Measurements from ENCODE around the gene RGS9.

RGS9 gene

GRCh38 chr17:65097110-65097509 lies 40.1 kb upstream of the RGS9 start:
- no peak for DNase-seq (ENCODE audit: low spot score)
- H3K4ac ChIP-seq (ENCODE audit: low read length) = no peak overlapping the region
- no peak overlapping the region for H4K91ac ChIP-seq (ENCODE audit: low read depth, low read length, poor library complexity)
- H3K4me2 ChIP-seq (ENCODE audit: insufficient read depth, low read length, poor library complexity, severe bottlenecking) = no peak overlapping the region
- no peak overlapping the region for H2BK120ac ChIP-seq (ENCODE audit: low read depth, low read length)
- H3K4me3 ChIP-seq (ENCODE audit: low read length in 2 of 2) = no peak overlapping the region
- no peak overlapping the region for H3K14ac ChIP-seq (ENCODE audit: low read length)
- no peak overlapping the region for H3K18ac ChIP-seq (ENCODE audit: low read length)
- H2BK12ac ChIP-seq (ENCODE audit: low read length) = no peak overlapping the region
- no peak overlapping the region for H3K27ac ChIP-seq (replicated peaks; ENCODE audit: low read length)
- H3K79me1 ChIP-seq (ENCODE audit: low read depth, low read length) = no peaks in the 10 kb centered on the region
- no peak overlapping the region for H4K8ac ChIP-seq (ENCODE audit: low read depth, low read length)
- no peak overlapping the region for H2BK5ac ChIP-seq (ENCODE audit: low read length)
- H3K36me3 ChIP-seq (replicated peaks in 1 of 2; ENCODE audit: control insufficient read depth in 2 of 2, insufficient read depth in 2 of 2, low read length in 2 of 2) = no peaks in the 10 kb centered on the region
- peaks cover 0 to 5% (median 2%) of the 10 kb centered on the region in 3 experiments for H3K27me3 ChIP-seq (ENCODE audit: control insufficient read depth in 3 of 3, insufficient read depth in 3 of 3, low read depth in 1 of 3, low read length in 3 of 3)
- H3K9ac ChIP-seq (ENCODE audit: low read depth, low read length, poor library complexity) = no peak overlapping the region
- H3K4me1 ChIP-seq (ENCODE audit: control insufficient read depth in 2 of 2, insufficient read depth in 1 of 2, low read depth in 1 of 2, low read length in 2 of 2) = peaks cover 0 to 5% of the 10 kb centered on the region in 2 donors
- WGBS, 2 donors (ENCODE audit: extremely low coverage in 2 of 2, insufficient read length in 2 of 2, insufficient replicate concordance in 1 of 2) = no CpG with 5 or more reads among the region's 2 CpGs
- no peak overlapping the region for H2AK5ac ChIP-seq (ENCODE audit: low read depth, low read length)
- no peak overlapping the region for H2BK15ac ChIP-seq (ENCODE audit: low read length)
- H3K9me3 ChIP-seq (replicated peaks in 1 of 2; ENCODE audit: control insufficient read depth in 2 of 2, insufficient read depth in 1 of 2, low read depth in 1 of 2, low read length in 2 of 2) = no peaks in the 10 kb centered on the region
- H2AFZ ChIP-seq (ENCODE audit: low read length) = no peak overlapping the region
- no peak overlapping the region for H3K23ac ChIP-seq (ENCODE audit: low read depth, low read length, poor library complexity)

GRCh38 chr17:65099475-65099874 lies 37.7 kb upstream of the RGS9 start:
- H2AK5ac ChIP-seq (ENCODE audit: low read depth, low read length) = no peak overlapping the region
- H3K9ac ChIP-seq (ENCODE audit: low read depth, low read length, poor library complexity) = no peak overlapping the region
- H2BK120ac ChIP-seq (ENCODE audit: low read depth, low read length) = no peak overlapping the region
- H3K18ac ChIP-seq (ENCODE audit: low read length) = no peak overlapping the region
- peaks cover 0 to 2% (median 0%) of the 10 kb centered on the region in 3 experiments for H3K27me3 ChIP-seq (ENCODE audit: control insufficient read depth in 3 of 3, insufficient read depth in 3 of 3, low read depth in 1 of 3, low read length in 3 of 3)
- no peak overlapping the region for H3K4me3 ChIP-seq (ENCODE audit: low read length in 2 of 2)
- no peaks in the 10 kb centered on the region for H3K9me3 ChIP-seq (replicated peaks in 1 of 2; ENCODE audit: control insufficient read depth in 2 of 2, insufficient read depth in 1 of 2, low read depth in 1 of 2, low read length in 2 of 2)
- H2AFZ ChIP-seq (ENCODE audit: low read length) = no peak overlapping the region
- H3K36me3 ChIP-seq (replicated peaks in 1 of 2; ENCODE audit: control insufficient read depth in 2 of 2, insufficient read depth in 2 of 2, low read length in 2 of 2) = no peaks in the 10 kb centered on the region
- H3K23ac ChIP-seq (ENCODE audit: low read depth, low read length, poor library complexity) = no peak overlapping the region
- H3K4ac ChIP-seq (ENCODE audit: low read length) = no peak overlapping the region
- no peak overlapping the region for H4K8ac ChIP-seq (ENCODE audit: low read depth, low read length)
- H3K4me1 ChIP-seq (ENCODE audit: control insufficient read depth in 2 of 2, insufficient read depth in 1 of 2, low read depth in 1 of 2, low read length in 2 of 2) = peaks cover 0 to 5% of the 10 kb centered on the region in 2 donors
- no peak overlapping the region for H3K27ac ChIP-seq (replicated peaks; ENCODE audit: low read length)
- no peaks in the 10 kb centered on the region for H3K79me1 ChIP-seq (ENCODE audit: low read depth, low read length)
- H2BK12ac ChIP-seq (ENCODE audit: low read length) = no peak overlapping the region
- no peak for DNase-seq (ENCODE audit: low spot score)
- H2BK5ac ChIP-seq (ENCODE audit: low read length) = no peak overlapping the region
- H3K4me2 ChIP-seq (ENCODE audit: insufficient read depth, low read length, poor library complexity, severe bottlenecking) = no peak overlapping the region
- H2BK15ac ChIP-seq (ENCODE audit: low read length) = no peak overlapping the region
- no peak overlapping the region for H4K91ac ChIP-seq (ENCODE audit: low read depth, low read length, poor library complexity)
- no peak overlapping the region for H3K14ac ChIP-seq (ENCODE audit: low read length)

GRCh38 chr17:65099941-65100315 lies 37.2 kb upstream of the RGS9 start:
- Histone ChIP-seq H2BK120ac (ENCODE audit: low read depth, low read length) (no peak overlapping the region), H3K4me3 (ENCODE audit: low read length in 2 of 2) (peak overlapping the region in 1 of 2 donors; percentile 52), H3K27ac (replicated peaks; ENCODE audit: low read length) (no peak overlapping the region), H2BK12ac (ENCODE audit: low read length) (no peak overlapping the region), H3K9me3 (replicated peaks in 1 of 2; ENCODE audit: control insufficient read depth in 2 of 2, insufficient read depth in 1 of 2, low read depth in 1 of 2, low read length in 2 of 2) (no peaks in the 10 kb centered on the region), H3K18ac (ENCODE audit: low read length) (no peak overlapping the region), H3K4ac (ENCODE audit: low read length) (no peak overlapping the region), H3K14ac (ENCODE audit: low read length) (no peak overlapping the region), H3K79me1 (ENCODE audit: low read depth, low read length) (no peaks in the 10 kb centered on the region), H3K4me2 (ENCODE audit: insufficient read depth, low read length, poor library complexity, severe bottlenecking) (peak overlapping the region; percentile 65), H2AK5ac (ENCODE audit: low read depth, low read length) (no peak overlapping the region), H3K9ac (ENCODE audit: low read depth, low read length, poor library complexity) (no peak overlapping the region), H3K27me3 (ENCODE audit: control insufficient read depth in 3 of 3, insufficient read depth in 3 of 3, low read depth in 1 of 3, low read length in 3 of 3) (peaks cover 0 to 2% (median 0%) of the 10 kb centered on the region in 3 experiments), H3K4me1 (ENCODE audit: control insufficient read depth in 2 of 2, insufficient read depth in 1 of 2, low read depth in 1 of 2, low read length in 2 of 2) (peaks cover 0 to 5% of the 10 kb centered on the region in 2 donors), H2AFZ (ENCODE audit: low read length) (peak overlapping the region; percentile 98), H2BK5ac (ENCODE audit: low read length) (no peak overlapping the region), H4K8ac (ENCODE audit: low read depth, low read length) (no peak overlapping the region), H3K36me3 (replicated peaks in 1 of 2; ENCODE audit: control insufficient read depth in 2 of 2, insufficient read depth in 2 of 2, low read length in 2 of 2) (no peaks in the 10 kb centered on the region), H2BK15ac (ENCODE audit: low read length) (no peak overlapping the region), H3K23ac (ENCODE audit: low read depth, low read length, poor library complexity) (no peak overlapping the region), H4K91ac (ENCODE audit: low read depth, low read length, poor library complexity) (no peak overlapping the region)
- no peak for DNase-seq (ENCODE audit: low spot score)
- WGBS, 2 donors (ENCODE audit: extremely low coverage in 2 of 2, insufficient read length in 2 of 2, insufficient replicate concordance in 1 of 2) = no CpG with 5 or more reads among the region's 5 CpGs

DNA sequence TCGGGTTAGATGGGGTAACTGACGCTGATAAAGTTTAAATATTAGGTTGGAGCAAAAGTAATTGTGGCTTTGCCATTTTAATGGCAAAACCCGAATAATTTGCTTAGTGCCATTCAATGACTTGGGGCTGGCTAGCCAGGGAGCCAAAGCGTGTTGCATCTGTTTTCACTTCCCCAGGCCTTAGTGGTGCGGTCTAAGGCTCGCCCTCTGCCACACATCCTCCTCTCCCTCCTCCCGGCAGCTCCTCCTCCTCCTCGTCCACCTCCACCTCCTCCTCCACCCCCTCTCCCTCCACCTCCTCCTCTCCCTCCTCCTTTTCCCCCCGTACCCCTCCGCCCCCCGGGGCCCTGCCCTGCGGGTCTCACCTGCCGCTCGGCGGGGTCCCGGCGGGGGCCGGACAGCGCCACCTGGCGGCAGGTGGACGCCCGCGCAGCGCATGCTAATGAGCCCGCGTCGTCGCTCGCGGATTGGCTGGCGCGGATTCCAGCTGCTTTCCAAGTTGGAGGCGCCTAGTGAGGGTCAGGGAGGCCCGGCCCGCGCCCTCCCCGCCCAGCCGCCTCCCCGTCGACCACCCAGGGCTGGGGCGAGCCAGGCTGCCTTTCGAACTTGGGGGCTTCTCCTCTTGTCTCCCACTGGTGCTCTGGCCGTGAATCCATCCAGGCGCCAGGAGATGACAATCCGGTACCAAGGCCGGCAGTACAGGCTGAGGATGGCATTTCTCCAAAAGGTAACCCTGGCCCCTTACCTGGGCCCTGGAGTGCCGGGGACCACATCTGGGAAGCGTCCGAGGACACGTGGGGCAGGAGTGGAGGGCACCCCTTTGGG lies 36.6 kb upstream of the RGS9 start:
- H4K8ac ChIP-seq (ENCODE audit: low read depth, low read length) = no peak overlapping the region

More for the DNA sequence above, 36.6 kb upstream of the RGS9 start:
- peak overlapping the region; percentile 52 to 72 for H3K4me3 ChIP-seq (ENCODE audit: low read length in 2 of 2)
- H2AFZ ChIP-seq (ENCODE audit: low read length) = peak overlapping the region; percentile 98
- no peaks in the 10 kb centered on the region for H3K9me3 ChIP-seq (replicated peaks in 1 of 2; ENCODE audit: control insufficient read depth in 2 of 2, insufficient read depth in 1 of 2, low read depth in 1 of 2, low read length in 2 of 2)
- H3K14ac ChIP-seq (ENCODE audit: low read length) = no peak overlapping the region
- no peaks in the 10 kb centered on the region for H3K36me3 ChIP-seq (replicated peaks in 1 of 2; ENCODE audit: control insufficient read depth in 2 of 2, insufficient read depth in 2 of 2, low read length in 2 of 2)
- H3K4me2 ChIP-seq (ENCODE audit: insufficient read depth, low read length, poor library complexity, severe bottlenecking) = peak overlapping the region; percentile 65
- peaks cover 0 to 5% of the 10 kb centered on the region in 2 donors for H3K4me1 ChIP-seq (ENCODE audit: control insufficient read depth in 2 of 2, insufficient read depth in 1 of 2, low read depth in 1 of 2, low read length in 2 of 2)
- no CpG with 5 or more reads among the region's 50 CpGs for WGBS, 2 donors (ENCODE audit: extremely low coverage in 2 of 2, insufficient read length in 2 of 2, insufficient replicate concordance in 1 of 2)
- no peak overlapping the region for H3K27ac ChIP-seq (replicated peaks; ENCODE audit: low read length)
- no peak overlapping the region for H2BK5ac ChIP-seq (ENCODE audit: low read length)
- H3K79me1 ChIP-seq (ENCODE audit: low read depth, low read length) = no peaks in the 10 kb centered on the region
- peaks cover 0 to 2% (median 0%) of the 10 kb centered on the region in 3 experiments for H3K27me3 ChIP-seq (ENCODE audit: control insufficient read depth in 3 of 3, insufficient read depth in 3 of 3, low read depth in 1 of 3, low read length in 3 of 3)
- H3K23ac ChIP-seq (ENCODE audit: low read depth, low read length, poor library complexity) = no peak overlapping the region
- H2AK5ac ChIP-seq (ENCODE audit: low read depth, low read length) = no peak overlapping the region
- H3K4ac ChIP-seq (ENCODE audit: low read length) = no peak overlapping the region
- DNase-seq (ENCODE audit: low spot score) = peak; percentile 82
- H3K18ac ChIP-seq (ENCODE audit: low read length) = no peak overlapping the region
- no peak overlapping the region for H3K9ac ChIP-seq (ENCODE audit: low read depth, low read length, poor library complexity)
- H2BK12ac ChIP-seq (ENCODE audit: low read length) = no peak overlapping the region
- no peak overlapping the region for H2BK120ac ChIP-seq (ENCODE audit: low read depth, low read length)
- no peak overlapping the region for H4K91ac ChIP-seq (ENCODE audit: low read depth, low read length, poor library complexity)
- no peak overlapping the region for H2BK15ac ChIP-seq (ENCODE audit: low read length)

Data from neuronal stem cell (in vitro differentiated cells).